HepG2 (cell line): ENCODE data around the gene FBXL13. TPM values are rescaled to one million over a fixed set of nuclear protein-coding genes. Genes with fewer than 3 reads are reported as not detected.

Experiments
- SP1 ChIP-seq, 2 experiments: fragments of 450-650 bp in 1 of 2; sonication (generic) in 1 of 2; formaldehyde crosslinking in 1 of 2; IDR thresholded peaks; 2 replicates each; pipeline versions ENCODE4 v1.4.0 to v1.6.1; 2016 to 2020; ENCODE audit warnings: missing genetic modification reagents in 1 of 2
- TFAP4 ChIP-seq: sonication (generic); IDR thresholded peaks from 2 replicates; pipeline ENCODE4 v1.6.1; 2016; ENCODE audit warnings: low read depth, borderline replicate concordance
- THYN1 ChIP-seq: sonication (generic); formaldehyde crosslinking; IDR thresholded peaks from 2 replicates; pipeline ENCODE4 v1.8.1; 2023; ENCODE audit warnings: low read depth, mild to moderate bottlenecking, moderate library complexity, missing genetic modification reagents, borderline replicate concordance
- TRAFD1 ChIP-seq: sonication (generic); formaldehyde crosslinking; IDR thresholded peaks from 2 replicates; pipeline ENCODE4 v1.5.1; 2020; ENCODE audit warnings: missing genetic modification reagents, mild to moderate bottlenecking, borderline replicate concordance
- U2AF2 ChIP-seq: fragments of 200-400 bp; formaldehyde crosslinking; IDR thresholded peaks from 2 replicates; pipeline ENCODE4 v1.6.1; 2017; ENCODE audit warnings: low read depth, mild to moderate bottlenecking, low read length
- ZFP37 ChIP-seq: sonication (generic); formaldehyde crosslinking; IDR thresholded peaks from 2 replicates; pipeline ENCODE4 v1.4.0; 2020; ENCODE audit warnings: missing genetic modification reagents, borderline replicate concordance
- ZNF136 ChIP-seq: sonication (generic); formaldehyde crosslinking; IDR thresholded peaks from 2 replicates; pipeline ENCODE4 v1.8.1; 2022; ENCODE audit warnings: low read depth, mild to moderate bottlenecking, moderate library complexity, missing genetic modification reagents
- ZNF251 ChIP-seq: sonication (generic); formaldehyde crosslinking; IDR thresholded peaks from 2 replicates; pipeline ENCODE4 v1.9.0; 2021; ENCODE audit warnings: mild to moderate bottlenecking, missing genetic modification reagents
- ZNF556 ChIP-seq: sonication (generic); formaldehyde crosslinking; IDR thresholded peaks from 2 replicates; pipeline ENCODE4 v1.4.0; 2020; ENCODE audit warnings: mild to moderate bottlenecking, missing genetic modification reagents, borderline replicate concordance
- ZNF768 ChIP-seq: sonication (generic); formaldehyde crosslinking; IDR thresholded peaks from 2 replicates; pipeline ENCODE4 v1.4.0; 2020; ENCODE audit warnings: missing genetic modification reagents
- polyA plus RNA-seq, 8 experiments: library from polyadenylated mRNA; depleted of rRNA in 3 of 8; stranded (reverse) in 7 of 8; unstranded in 1 of 8; fragments of >200 nt; fragmentation: Illumina TruSeq in 4 of 8; extraction: Trizol in 4 of 8; gene quantifications; 2 replicates each; pipeline versions ENCODE4 v1.2.1 to v1.2.3, GENCODE V29; 2011 to 2016; ENCODE audit warnings: low read depth in 4 of 8, missing spikeins in 1 of 8, mixed read lengths in 1 of 8; ENCODE audit not compliant: insufficient read depth in 1 of 8
- total RNA-seq, 5 experiments: library from RNA; depleted of rRNA; stranded (reverse); fragments of >200 nt; fragmentation: Illumina TruSeq; extraction: Trizol; gene quantifications; 2 replicates each; pipeline ENCODE4 v1.2.3, GENCODE V29; 2016; ENCODE audit warnings: low read depth in 1 of 5
- TF ChIP-seq, protein P1 (sequence below): sonication (generic); formaldehyde crosslinking; IDR thresholded peaks from 2 replicates; pipeline ENCODE4 v1.8.1; 2023; ENCODE audit warnings: missing genetic modification reagents, inconsistent platforms, borderline replicate concordance
- TF ChIP-seq, protein P2 (sequence below): sonication (generic); formaldehyde crosslinking; IDR thresholded peaks from 2 replicates; pipeline ENCODE4 v1.4.0; 2020; ENCODE audit warnings: missing genetic modification reagents, borderline replicate concordance
- TF ChIP-seq, protein P3 (sequence below): sonication (generic); formaldehyde crosslinking; IDR thresholded peaks from 2 replicates; pipeline ENCODE4 v1.5.0; 2020; ENCODE audit warnings: mild to moderate bottlenecking, missing genetic modification reagents
- TF ChIP-seq, protein P4 (sequence below): sonication (generic); formaldehyde crosslinking; IDR thresholded peaks from 2 replicates; pipeline ENCODE4 v1.4.0; 2020; ENCODE audit warnings: mild to moderate bottlenecking, missing genetic modification reagents
- TF ChIP-seq, protein P5 (sequence below): sonication (generic); formaldehyde crosslinking; IDR thresholded peaks from 2 replicates; pipeline ENCODE4 v1.9.0; 2022; ENCODE audit warnings: missing genetic modification reagents, mild to moderate bottlenecking, borderline replicate concordance

FBXL13 gene
- total and polyA plus RNA-seq, 2 of the 13 experiments (the other 11 are each of a cell fraction or from before 2014, with no cell fraction given) = 0.24 to 0.77 TPM

GRCh38 chr7:103106005-103106702 is 31.6 kb upstream of the FBXL13 start (continued):
- TF ChIP-seq, protein P1, sequence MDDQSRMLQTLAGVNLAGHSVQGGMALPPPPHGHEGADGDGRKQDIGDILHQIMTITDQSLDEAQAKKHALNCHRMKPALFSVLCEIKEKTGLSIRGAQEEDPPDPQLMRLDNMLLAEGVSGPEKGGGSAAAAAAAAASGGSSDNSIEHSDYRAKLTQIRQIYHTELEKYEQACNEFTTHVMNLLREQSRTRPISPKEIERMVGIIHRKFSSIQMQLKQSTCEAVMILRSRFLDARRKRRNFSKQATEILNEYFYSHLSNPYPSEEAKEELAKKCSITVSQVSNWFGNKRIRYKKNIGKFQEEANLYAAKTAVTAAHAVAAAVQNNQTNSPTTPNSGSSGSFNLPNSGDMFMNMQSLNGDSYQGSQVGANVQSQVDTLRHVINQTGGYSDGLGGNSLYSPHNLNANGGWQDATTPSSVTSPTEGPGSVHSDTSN = no peak
- TF ChIP-seq THYN1 (no peak), SP1 (IDR thresholded peaks at IDR 0.05) (no peak), SP1 (CRISPR knock-in tag; IDR thresholded peaks at IDR 0.05) (no peak), ZFP37 (CRISPR knock-in tag) (no peak), ZNF136 (no peak), TRAFD1 (CRISPR knock-in tag) (no peak), ZNF251 (CRISPR knock-in tag) (no peak), TFAP4 (no peak; the same call in 1 of the 2 replicates), ZNF768 (CRISPR knock-in tag) (no peak), U2AF2 (no peak), ZNF556 (CRISPR knock-in tag) (no peak)
- TF ChIP-seq, protein P2, sequence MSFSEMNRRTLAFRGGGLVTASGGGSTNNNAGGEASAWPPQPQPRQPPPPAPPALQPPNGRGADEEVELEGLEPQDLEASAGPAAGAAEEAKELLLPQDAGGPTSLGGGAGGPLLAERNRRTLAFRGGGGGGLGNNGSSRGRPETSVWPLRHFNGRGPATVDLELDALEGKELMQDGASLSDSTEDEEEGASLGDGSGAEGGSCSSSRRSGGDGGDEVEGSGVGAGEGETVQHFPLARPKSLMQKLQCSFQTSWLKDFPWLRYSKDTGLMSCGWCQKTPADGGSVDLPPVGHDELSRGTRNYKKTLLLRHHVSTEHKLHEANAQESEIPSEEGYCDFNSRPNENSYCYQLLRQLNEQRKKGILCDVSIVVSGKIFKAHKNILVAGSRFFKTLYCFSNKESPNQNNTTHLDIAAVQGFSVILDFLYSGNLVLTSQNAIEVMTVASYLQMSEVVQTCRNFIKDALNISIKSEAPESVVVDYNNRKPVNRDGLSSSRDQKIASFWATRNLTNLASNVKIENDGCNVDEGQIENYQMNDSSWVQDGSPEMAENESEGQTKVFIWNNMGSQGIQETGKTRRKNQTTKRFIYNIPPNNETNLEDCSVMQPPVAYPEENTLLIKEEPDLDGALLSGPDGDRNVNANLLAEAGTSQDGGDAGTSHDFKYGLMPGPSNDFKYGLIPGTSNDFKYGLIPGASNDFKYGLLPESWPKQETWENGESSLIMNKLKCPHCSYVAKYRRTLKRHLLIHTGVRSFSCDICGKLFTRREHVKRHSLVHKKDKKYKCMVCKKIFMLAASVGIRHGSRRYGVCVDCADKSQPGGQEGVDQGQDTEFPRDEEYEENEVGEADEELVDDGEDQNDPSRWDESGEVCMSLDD (CRISPR knock-in tag) = no peak
- TF ChIP-seq, protein P3, sequence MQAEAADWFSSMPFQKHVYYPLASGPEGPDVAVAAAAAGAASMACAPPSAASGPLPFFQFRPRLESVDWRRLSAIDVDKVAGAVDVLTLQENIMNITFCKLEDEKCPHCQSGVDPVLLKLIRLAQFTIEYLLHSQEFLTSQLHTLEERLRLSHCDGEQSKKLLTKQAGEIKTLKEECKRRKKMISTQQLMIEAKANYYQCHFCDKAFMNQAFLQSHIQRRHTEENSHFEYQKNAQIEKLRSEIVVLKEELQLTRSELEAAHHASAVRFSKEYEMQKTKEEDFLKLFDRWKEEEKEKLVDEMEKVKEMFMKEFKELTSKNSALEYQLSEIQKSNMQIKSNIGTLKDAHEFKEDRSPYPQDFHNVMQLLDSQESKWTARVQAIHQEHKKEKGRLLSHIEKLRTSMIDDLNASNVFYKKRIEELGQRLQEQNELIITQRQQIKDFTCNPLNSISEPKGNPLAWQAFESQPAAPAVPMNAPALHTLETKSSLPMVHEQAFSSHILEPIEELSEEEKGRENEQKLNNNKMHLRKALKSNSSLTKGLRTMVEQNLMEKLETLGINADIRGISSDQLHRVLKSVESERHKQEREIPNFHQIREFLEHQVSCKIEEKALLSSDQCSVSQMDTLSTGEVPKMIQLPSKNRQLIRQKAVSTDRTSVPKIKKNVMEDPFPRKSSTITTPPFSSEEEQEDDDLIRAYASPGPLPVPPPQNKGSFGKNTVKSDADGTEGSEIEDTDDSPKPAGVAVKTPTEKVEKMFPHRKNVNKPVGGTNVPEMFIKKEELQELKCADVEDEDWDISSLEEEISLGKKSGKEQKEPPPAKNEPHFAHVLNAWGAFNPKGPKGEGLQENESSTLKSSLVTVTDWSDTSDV (CRISPR knock-in tag) = no peak
- TF ChIP-seq, protein P4, sequence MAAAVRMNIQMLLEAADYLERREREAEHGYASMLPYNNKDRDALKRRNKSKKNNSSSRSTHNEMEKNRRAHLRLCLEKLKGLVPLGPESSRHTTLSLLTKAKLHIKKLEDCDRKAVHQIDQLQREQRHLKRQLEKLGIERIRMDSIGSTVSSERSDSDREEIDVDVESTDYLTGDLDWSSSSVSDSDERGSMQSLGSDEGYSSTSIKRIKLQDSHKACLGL (CRISPR knock-in tag) = no peak
- TF ChIP-seq, protein P5, sequence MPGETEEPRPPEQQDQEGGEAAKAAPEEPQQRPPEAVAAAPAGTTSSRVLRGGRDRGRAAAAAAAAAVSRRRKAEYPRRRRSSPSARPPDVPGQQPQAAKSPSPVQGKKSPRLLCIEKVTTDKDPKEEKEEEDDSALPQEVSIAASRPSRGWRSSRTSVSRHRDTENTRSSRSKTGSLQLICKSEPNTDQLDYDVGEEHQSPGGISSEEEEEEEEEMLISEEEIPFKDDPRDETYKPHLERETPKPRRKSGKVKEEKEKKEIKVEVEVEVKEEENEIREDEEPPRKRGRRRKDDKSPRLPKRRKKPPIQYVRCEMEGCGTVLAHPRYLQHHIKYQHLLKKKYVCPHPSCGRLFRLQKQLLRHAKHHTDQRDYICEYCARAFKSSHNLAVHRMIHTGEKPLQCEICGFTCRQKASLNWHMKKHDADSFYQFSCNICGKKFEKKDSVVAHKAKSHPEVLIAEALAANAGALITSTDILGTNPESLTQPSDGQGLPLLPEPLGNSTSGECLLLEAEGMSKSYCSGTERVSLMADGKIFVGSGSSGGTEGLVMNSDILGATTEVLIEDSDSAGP (CRISPR knock-in tag) = peak; percentile 27; the same call in 1 of the 2 replicates
